ENCODE results near the gene WNT9B. TPM values are rescaled to one million over a fixed set of nuclear protein-coding genes. Genes with fewer than 3 reads are reported as not detected.

Gene WNT9B
- total RNA-seq, 4 donors from 2014 or later = not detected

DNA sequence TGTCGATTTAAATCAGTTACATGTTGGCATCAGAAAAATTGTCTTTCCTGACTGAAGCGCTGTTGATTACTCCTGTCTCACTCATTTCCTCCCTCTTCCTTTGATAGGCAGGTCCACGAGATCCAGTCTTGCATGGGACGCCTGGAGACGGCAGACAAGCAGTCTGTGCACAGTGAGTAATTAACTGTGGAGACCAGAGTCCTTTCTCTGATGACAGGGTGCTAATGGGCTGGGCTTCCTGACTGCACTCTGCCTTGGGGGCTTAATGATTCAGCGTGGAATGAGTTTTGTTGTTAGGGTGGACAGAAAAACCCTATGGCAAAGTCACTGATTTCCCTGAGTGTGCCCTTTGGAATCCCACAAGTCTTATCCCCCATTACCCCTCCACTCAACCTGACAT, 78.0 kb downstream of the WNT9B start:
- peaks cover 0 to 43% (median 13%) of the 10 kb centered on the region in 4 donors for H3K4me1 ChIP-seq
- no peak for DNase-seq
- no peaks in the 10 kb centered on the region for H3K27me3 ChIP-seq
- WGBS, 2 donors (ENCODE audit: low coverage in 1 of 2) = 76 to 89% methylated on average over 3 to 6 of the region's 6 CpGs
- intact Hi-C loops (cut with DNase I; ENCODE audit: low total_unique reads) = no loop called here
- in situ Hi-C loops (cut with MboI; ENCODE audit: low pct_ligation_motif_present in 1 of 4, low pct_unique_long_range_greater_than_20kb in 1 of 4, low sequenced_read_pairs in 3 of 4) = no loop called here
- peaks cover 0 to 48% (median 21%) of the 10 kb centered on the region in 4 donors for H3K36me3 ChIP-seq
- TF ChIP-seq POLR2AphosphoS5 (IDR thresholded peaks at IDR 0.05) (no peak), EP300 (IDR thresholded peaks at IDR 0.05; ENCODE audit: low read depth) (no peak), POLR2A (IDR thresholded peaks at IDR 0.05) (no peak)
- TF ChIP-seq, protein P1, sequence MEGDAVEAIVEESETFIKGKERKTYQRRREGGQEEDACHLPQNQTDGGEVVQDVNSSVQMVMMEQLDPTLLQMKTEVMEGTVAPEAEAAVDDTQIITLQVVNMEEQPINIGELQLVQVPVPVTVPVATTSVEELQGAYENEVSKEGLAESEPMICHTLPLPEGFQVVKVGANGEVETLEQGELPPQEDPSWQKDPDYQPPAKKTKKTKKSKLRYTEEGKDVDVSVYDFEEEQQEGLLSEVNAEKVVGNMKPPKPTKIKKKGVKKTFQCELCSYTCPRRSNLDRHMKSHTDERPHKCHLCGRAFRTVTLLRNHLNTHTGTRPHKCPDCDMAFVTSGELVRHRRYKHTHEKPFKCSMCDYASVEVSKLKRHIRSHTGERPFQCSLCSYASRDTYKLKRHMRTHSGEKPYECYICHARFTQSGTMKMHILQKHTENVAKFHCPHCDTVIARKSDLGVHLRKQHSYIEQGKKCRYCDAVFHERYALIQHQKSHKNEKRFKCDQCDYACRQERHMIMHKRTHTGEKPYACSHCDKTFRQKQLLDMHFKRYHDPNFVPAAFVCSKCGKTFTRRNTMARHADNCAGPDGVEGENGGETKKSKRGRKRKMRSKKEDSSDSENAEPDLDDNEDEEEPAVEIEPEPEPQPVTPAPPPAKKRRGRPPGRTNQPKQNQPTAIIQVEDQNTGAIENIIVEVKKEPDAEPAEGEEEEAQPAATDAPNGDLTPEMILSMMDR (IDR thresholded peaks at IDR 0.05) = no peak
- no peaks in the 10 kb centered on the region for H3K9me3 ChIP-seq
- no peak overlapping the region for H3K27ac ChIP-seq
- H3K4me3 ChIP-seq = no peak overlapping the region

DNA sequence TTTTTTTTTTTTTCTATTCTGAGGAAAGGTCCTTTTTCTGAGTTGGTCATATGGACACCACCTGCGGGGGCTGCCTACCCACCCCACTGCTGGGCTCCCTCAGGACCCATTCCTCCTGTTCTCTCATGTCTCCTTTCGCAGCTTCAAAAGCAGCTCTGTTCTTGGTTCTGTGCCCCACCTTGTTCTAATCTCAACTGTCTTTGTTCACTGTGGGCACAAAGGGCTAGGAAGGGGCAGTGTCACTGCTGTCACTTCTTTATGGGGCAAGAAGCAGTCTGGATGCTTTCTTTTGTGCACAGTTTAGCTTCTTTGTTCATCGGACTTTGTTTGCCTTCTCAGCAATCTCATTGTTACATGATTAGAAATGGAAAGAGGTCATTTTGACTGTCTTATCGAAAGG, 78.7 kb downstream of the WNT9B start:
- DNase-seq = no peak
- in situ Hi-C loops (cut with MboI; ENCODE audit: low pct_ligation_motif_present in 1 of 4, low pct_unique_long_range_greater_than_20kb in 1 of 4, low sequenced_read_pairs in 3 of 4) (no loop called here), intact Hi-C loops (cut with DNase I; ENCODE audit: low total_unique reads) (loop anchor here (2.0 kb wide), 1 partner anchor 63 kb away; no protein-coding TSS in a partner anchor)
- WGBS, 2 donors (ENCODE audit: low coverage in 1 of 2) = 94 to 95% methylated on average over 4 of the region's 4 CpGs
- Histone ChIP-seq H3K4me1 (peaks cover 0 to 36% (median 8%) of the 10 kb centered on the region in 4 donors), H3K4me3 (no peak overlapping the region), H3K27me3 (no peaks in the 10 kb centered on the region), H3K9me3 (no peaks in the 10 kb centered on the region), H3K36me3 (peaks cover 0 to 54% (median 26%) of the 10 kb centered on the region in 4 donors), H3K27ac (no peak overlapping the region)
- TF ChIP-seq, protein P1 (IDR thresholded peaks at IDR 0.05) = no peak
- TF ChIP-seq POLR2AphosphoS5 (IDR thresholded peaks at IDR 0.05) (no peak), POLR2A (IDR thresholded peaks at IDR 0.05) (no peak), EP300 (IDR thresholded peaks at IDR 0.05; ENCODE audit: low read depth) (no peak)

DNA sequence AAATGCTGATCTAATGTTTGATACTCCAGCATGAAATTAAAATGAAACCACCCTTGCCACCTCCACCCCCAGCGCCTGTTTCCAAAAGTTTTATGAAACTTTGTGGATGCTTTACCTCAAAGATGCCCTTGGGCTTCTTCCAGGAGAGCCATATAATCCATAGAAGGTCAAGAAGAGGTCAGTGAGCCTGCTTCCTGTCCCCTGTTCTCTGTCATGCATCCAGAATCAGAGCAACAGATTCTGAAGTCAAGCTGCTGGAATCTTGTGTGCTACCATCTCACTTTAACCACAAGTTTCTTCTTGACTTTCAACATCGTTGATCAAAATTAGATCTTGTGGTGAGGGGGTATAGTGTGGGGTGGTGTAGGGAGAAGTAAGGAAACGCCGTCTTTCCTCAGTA, 80.2 kb downstream of the WNT9B start:
- Histone ChIP-seq H3K36me3 (peaks cover 0 to 62% (median 31%) of the 10 kb centered on the region in 4 donors), H3K4me1 (peaks cover 0 to 21% (median 5%) of the 10 kb centered on the region in 4 donors), H3K4me3 (no peak overlapping the region), H3K9me3 (no peaks in the 10 kb centered on the region), H3K27me3 (no peaks in the 10 kb centered on the region), H3K27ac (no peak overlapping the region)
- 73 to 84% methylated on average over 4 of the region's 4 CpGs for WGBS, 2 donors (ENCODE audit: low coverage in 1 of 2)
- no peak for TF ChIP-seq POLR2AphosphoS5 (IDR thresholded peaks at IDR 0.05)
- TF ChIP-seq EP300 (IDR thresholded peaks at IDR 0.05; ENCODE audit: low read depth) = no peak
- TF ChIP-seq, protein P1 (IDR thresholded peaks at IDR 0.05) = no peak
- no peak for TF ChIP-seq POLR2A (IDR thresholded peaks at IDR 0.05)
- intact Hi-C loops (cut with DNase I; ENCODE audit: low total_unique reads) (loop anchor here (2.0 kb wide), 1 partner anchor 65 kb away; no protein-coding TSS in a partner anchor), in situ Hi-C loops (cut with MboI; ENCODE audit: low pct_ligation_motif_present in 1 of 4, low pct_unique_long_range_greater_than_20kb in 1 of 4, low sequenced_read_pairs in 3 of 4) (no loop called here)
- DNase-seq = no peak

DNA sequence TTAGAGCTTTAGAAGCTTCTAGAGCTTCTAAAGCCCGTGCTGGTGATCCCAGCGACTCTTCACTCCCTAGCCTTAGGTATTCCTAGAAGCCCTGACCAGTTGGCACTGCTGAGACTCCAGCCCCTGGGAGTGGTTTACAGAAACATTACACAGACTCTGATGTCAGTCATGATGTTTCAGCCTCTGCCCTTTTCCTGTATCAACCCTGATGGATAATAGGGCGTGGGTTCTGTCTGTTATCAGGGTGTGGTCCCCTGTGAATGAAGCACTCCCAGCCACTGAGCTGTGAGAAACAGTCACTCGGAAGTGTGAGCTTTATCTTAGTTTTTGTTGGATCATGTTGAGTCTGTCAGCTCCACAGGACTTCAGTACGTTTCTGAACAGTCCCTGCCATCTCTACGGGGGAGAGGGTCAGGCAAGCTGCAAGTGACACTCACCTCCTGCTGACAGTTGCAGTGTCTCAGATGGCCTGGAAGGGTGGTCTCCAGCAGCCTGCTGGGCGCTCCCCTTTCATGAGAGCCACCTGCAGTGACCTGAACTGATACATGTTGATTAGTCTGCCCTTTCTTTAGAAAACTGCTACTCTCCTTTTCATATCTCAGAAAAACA, 84.4 kb downstream of the WNT9B start:
- Histone ChIP-seq H3K4me1 (peaks cover 0 to 4% (median 0%) of the 10 kb centered on the region in 4 donors), H3K27ac (peak overlapping the region in 1 of 4 donors; percentile 45), H3K9me3 (no peaks in the 10 kb centered on the region), H3K4me3 (no peak overlapping the region), H3K27me3 (no peaks in the 10 kb centered on the region), H3K36me3 (peaks cover 0 to 87% (median 38%) of the 10 kb centered on the region in 4 donors)
- no peak for TF ChIP-seq POLR2AphosphoS5 (IDR thresholded peaks at IDR 0.05)
- no peak for TF ChIP-seq POLR2A (IDR thresholded peaks at IDR 0.05)
- TF ChIP-seq, protein P1 (IDR thresholded peaks at IDR 0.05) = no peak
- TF ChIP-seq EP300 (IDR thresholded peaks at IDR 0.05; ENCODE audit: low read depth) = no peak
- intact Hi-C loops (cut with DNase I; ENCODE audit: low total_unique reads) (no loop called here), in situ Hi-C loops (cut with MboI; ENCODE audit: low pct_ligation_motif_present in 1 of 4, low pct_unique_long_range_greater_than_20kb in 1 of 4, low sequenced_read_pairs in 3 of 4) (no loop called here)
- 67% methylated on average over 7 of the region's 7 CpGs; no CpG with 5 or more reads in 1 of the 2 donors for WGBS, 2 donors (ENCODE audit: low coverage in 1 of 2)
- peak; percentile 14 for DNase-seq

Small RNA genes lying within 50 kb of the gene (small RNA-seq; reads per million reads assigned to genes)
- 0 reads per million in 4 donors for gene RNU6ATAC3P

Other genes starting within 250 kb of the WNT9B start
- under 1 TPM in 2 of 4 donors, not detected in 2; 0.27 to 0.48 TPM for gene WNT3, start 32.9 kb upstream of the WNT9B start, total RNA-seq
- 100 to 1,000 TPM in 1 of 4 donors, 10 to 100 TPM in 3; 50.0 to 102 (median 62.8) TPM for gene GOSR2, start 71.6 kb downstream of the WNT9B start, total RNA-seq
- gene RPRML, start 127.7 kb downstream of the WNT9B start, total RNA-seq = under 1 TPM in 1 of 4 donors, not detected in 3; 0.48 TPM